Measurements from ENCODE around the gene COL4A1. TPM values are rescaled to one million over a fixed set of nuclear protein-coding genes. Genes with fewer than 3 reads are reported as not detected.

COL4A1 gene
- total RNA-seq, 1 experiment from 2014 or later = 207 TPM

- DNase-seq (ENCODE audit: low read depth) = no peak
Measured at GRCh38 chr13:110341445-110342244, 34.7 kb upstream of the COL4A1 start.

- DNase-seq (ENCODE audit: low read depth) = no peak
Measured at GRCh38 chr13:110340812-110341444, 34.0 kb upstream of the COL4A1 start.

DNA sequence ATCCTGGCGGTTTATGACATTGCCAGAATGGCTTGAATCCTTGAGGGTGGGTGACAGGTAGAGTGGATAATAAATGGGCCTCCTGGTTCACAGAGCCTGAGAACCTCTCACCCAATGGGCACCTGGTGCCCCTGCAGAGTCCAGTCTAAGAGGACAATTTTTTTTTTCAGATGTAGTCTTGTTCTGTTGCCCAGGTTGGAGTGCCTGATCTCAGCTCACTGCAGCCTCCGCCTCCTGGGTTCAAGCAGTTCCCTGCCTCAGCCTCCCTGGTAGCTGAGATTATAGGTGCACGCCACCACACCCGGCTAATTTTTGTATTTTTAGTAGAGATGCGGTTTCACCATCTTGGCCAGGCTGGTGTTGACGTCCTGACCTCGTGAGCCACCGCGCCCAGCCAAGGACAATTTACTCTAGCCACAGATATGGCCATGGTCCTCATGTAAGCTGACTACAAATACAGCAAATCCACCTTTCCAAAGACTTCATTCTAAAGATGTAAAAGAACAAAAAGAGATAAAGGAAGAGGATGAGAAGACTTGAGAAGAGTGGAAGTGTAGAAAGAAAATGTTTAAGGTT, 33.1 kb upstream of the COL4A1 start:
- no peak for DNase-seq (ENCODE audit: low read depth)

GRCh38 chr13:110339263-110339662, 32.3 kb upstream of the COL4A1 start:
- no peak for DNase-seq (ENCODE audit: low read depth)

GRCh38 chr13:110338441-110339101, 31.6 kb upstream of the COL4A1 start:
- no peak for DNase-seq (ENCODE audit: low read depth)

DNA sequence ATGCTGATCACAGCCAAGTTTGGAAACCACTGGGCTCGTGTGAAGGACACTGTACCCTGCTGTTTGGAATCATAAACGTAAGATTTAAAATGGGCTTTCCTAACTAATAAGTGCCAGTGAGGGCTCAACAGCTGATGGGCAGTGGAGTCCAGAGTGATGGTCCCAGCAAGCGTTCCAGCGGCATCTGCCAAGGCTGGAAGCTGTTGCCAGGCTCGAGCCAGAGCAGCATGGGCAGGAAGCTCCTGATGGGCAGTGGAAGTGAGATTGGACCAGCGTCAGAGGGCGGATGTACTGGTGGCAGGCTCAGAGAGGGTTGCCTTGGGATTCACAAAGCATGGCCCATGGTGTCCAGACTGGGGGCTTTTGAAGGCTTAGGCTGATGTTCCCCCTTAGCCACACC, 30.3 kb upstream of the COL4A1 start:
- no peak for DNase-seq (ENCODE audit: low read depth)

DNA sequence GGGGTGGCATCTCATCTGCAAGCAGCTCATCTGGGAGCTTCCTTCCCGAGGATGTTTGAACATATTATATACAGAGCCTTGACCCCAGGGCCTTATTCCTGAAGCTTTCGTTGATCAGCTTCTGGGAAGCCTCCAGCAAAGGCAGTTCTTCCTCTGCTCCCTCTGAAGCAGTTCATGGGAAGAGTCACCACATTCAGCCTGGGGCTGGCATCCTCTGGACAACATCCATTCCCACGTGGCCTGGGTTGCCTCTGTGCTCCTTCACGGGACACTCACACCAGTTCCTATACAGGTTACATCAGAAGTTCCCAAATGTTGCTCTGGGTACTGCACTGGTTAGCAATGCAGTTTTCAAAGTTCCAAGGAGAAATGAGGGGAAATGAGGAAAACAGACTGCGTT, 29.7 kb upstream of the COL4A1 start:
- DNase-seq (ENCODE audit: low read depth) = peak; percentile 58

DNA sequence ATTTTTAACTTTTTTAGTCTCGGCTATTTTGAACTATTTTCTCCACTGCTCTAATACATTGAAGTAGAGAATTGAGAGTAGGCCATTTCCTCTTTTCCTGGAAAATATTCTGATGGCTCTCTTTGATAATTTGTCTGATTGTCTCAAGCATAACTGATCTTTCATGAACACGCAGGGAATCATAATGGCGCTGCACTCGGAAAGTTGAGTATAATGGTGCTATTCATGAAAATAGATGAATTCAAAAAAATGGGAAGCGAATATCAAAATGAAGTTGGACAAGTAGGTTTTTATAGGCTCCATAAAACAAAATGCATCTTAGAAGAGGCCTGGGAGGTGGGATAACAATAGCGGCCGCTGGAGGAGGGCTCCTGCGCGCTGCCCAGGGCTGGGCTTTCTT, 29.2 kb upstream of the COL4A1 start:
- no peak for DNase-seq (ENCODE audit: low read depth)

DNA sequence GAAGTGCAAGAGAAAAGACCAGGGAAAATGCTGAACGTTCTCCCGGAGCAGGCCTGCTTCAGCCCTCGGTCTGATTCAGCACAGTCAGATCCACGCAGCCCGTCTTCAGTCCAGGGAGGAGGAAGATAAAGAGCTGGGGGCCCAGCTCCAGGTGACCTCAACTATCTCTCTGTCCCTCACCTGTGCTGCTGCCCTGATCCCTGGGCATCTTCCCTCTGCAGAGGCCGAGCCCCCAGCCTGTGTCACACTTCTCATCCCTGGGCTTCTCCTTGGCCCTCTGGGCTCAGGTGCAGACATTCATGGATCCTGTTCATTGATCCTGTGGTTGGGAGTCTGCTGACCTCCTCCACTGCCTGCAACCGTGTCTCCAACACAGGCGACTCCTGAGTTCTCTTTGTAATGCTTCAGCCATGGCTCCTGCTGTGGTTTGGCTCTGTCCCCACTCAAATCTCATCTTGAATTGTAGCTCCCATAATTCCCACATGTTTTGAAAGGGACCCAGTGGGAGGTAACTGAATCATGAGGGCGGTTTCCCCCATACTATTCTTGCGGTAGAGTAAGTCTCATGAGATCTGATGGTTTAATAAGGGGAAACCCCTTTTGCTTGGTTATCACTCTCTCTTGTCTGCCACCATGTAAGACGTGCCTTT, 28.0 kb upstream of the COL4A1 start:
- peak; percentile 26 for DNase-seq (ENCODE audit: low read depth)

DNA sequence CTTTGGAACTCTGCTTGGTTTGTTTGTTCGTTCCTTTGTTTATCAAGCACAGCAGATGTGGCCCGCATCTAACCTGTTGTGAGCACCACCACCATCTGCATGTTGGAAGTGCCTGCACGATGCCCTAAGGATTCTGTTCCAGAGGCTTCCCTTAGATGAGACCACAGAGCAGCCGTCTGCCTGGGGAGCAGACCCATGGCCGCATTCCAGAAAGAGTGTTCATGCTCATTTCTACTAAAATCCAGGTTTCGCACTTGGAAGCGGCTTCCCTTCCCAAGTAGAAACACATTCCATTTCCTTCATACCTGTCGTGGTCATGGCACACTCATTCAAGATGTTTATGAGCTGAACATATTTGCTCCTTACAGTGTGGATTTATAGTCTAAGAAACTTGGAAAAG, 27.3 kb upstream of the COL4A1 start:
- DNase-seq (ENCODE audit: low read depth) = no peak

- DNase-seq (ENCODE audit: low read depth) = no peak
Measured at GRCh38 chr13:110333837-110334236, 26.9 kb upstream of the COL4A1 start.

DNA sequence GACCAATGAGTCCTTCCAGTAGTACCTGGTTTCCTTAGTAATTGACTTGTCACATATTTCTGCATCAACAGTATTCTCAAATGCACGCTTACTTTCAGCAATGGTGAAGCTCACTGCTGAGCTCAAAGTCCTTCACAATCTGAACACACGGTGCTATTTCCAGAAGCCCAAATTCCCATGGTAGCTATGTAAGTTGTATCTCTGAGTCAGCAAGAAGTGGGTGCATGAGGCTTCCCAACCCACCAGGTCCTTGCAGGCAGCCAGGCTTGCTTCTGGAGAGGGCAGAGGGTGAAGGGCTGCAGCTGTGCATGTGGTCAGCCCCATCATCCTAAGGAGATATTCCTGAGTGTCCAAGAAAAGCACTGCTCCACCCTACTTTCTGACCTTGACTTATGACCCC, 25.8 kb upstream of the COL4A1 start:
- DNase-seq (ENCODE audit: low read depth) = no peak

DNA sequence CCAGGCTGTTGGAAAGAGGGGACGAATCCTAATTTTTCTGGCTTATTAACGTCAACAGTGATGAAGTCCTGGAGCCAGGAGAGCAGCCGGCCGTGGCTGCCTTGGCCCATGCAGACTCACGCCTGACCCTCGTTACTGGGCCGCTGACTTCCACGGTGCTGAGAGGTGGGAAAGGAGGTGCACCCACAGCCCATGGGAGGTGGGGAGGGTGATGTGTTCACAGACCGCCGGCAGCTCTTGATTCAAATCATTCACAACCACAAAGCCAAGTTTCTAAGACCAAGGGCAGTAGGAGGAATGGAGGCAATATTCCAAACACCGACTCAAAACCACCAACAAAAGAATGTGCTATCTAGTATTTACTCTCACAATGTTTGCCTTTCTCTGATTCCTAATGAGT, 24.4 kb upstream of the COL4A1 start:
- no peak for DNase-seq (ENCODE audit: low read depth)

DNA sequence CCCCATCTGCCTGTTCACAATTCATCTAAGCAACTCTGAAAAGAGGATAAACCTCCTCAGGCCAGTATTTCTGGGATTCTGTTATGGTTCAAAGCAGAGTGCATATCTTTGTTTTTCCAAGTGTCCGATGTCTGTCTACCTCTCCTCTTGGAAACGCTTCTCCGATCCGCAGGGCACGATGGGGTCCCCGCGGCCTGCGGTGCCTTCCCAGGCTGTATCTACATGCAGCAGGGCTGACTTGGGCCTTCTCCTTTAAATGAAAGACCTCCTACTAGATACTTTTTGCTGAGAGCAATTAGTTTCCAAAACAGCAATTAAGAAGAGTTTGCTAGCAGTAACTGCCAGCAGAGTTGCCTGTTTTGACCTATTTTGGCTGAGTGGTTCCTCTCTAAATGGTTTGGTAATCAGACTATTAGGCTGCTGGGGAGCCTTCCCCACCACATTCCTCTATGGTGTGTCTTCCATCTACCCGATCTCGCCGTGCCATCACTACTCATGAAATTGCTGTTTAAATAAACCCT, 23.6 kb upstream of the COL4A1 start:
- no peak for DNase-seq (ENCODE audit: low read depth)

DNA sequence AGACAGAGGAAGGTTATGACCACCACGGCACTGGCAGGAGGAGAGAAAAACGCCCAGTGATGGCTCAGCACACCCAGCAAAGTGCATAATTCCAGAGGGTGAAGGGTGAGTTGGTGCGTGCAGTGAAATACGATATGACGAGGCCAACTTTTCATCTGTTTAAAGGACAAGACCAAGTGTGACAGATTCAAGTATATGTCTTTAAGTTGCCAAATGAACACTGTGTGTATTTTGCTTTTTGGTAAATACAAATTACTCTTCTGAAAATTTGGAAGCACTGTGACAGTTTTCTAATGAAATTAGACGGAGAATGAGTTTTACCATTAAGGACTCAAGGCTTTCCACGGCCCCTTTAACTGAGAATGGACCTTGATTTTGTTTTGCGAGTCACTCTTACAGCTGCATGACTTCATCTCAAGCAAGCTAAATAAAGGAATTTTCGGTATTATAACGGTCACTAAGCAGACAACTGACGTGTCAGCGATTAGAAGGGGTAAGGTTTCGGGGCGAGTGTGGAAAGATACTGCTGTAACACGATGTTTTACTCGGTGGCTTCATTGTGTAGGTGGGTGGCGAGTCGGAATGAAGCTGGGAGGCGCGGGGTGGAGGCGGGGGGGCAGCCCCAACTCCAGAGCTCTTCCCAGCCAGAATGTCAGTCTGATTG, 23.0 kb upstream of the COL4A1 start:
- no peak for DNase-seq (ENCODE audit: low read depth)

- DNase-seq (ENCODE audit: low read depth) = no peak
Measured at GRCh38 chr13:110329258-110329657, 22.3 kb upstream of the COL4A1 start.

DNA sequence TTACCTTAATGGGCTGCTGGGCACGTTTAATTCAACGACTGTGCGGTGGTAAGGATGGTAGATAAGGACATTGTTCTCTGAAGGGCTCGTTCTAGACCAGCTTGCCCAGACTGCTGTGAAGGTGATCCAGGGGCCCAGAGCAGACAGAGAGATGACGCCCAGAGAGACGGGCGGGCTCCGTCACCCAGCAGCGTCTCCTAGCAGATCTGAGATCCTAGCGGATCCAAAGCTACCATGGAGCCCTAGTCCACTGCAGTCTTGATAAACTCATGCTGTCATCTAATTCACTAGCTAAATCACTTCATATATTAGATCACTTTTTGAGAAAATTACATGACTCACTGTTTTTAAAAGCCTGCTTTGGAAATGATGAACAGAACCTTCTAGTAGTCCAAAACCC, 21.6 kb upstream of the COL4A1 start:
- DNase-seq (ENCODE audit: low read depth) = no peak

GRCh38 chr13:110327051-110327721, 20.2 kb upstream of the COL4A1 start:
- no peak for DNase-seq (ENCODE audit: low read depth)

DNA sequence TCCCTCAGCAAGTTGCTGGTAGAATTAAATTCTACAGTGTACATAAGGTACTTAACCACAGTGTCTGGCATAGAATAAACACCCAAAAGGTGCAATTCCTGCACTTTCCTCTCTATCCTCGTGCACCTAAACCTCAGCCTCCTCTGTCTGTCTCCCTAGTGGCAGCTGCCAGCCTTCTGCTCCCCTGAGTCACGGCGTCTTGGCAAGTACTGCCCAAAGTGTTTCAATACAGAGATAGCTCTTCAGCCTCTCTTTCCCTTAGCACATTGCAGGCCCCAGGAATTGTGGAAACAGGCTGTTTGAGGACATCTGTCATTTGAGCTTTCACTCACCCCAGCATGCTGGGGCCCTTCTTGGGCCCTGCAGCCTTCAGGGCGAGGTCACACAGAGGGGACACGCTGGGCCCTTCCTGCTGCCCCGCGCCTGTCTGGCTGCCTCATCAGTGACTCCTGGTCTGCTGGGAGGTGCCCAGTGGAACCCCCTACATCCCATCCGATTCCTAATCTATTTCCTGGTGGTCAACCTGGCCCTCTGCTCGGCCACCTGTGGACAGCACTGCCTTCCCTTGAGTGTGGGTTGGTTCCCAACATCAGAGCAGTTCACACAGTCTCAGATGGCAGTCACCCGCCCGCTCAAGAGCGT, 19.4 kb upstream of the COL4A1 start:
- DNase-seq (ENCODE audit: low read depth) = no peak

DNA sequence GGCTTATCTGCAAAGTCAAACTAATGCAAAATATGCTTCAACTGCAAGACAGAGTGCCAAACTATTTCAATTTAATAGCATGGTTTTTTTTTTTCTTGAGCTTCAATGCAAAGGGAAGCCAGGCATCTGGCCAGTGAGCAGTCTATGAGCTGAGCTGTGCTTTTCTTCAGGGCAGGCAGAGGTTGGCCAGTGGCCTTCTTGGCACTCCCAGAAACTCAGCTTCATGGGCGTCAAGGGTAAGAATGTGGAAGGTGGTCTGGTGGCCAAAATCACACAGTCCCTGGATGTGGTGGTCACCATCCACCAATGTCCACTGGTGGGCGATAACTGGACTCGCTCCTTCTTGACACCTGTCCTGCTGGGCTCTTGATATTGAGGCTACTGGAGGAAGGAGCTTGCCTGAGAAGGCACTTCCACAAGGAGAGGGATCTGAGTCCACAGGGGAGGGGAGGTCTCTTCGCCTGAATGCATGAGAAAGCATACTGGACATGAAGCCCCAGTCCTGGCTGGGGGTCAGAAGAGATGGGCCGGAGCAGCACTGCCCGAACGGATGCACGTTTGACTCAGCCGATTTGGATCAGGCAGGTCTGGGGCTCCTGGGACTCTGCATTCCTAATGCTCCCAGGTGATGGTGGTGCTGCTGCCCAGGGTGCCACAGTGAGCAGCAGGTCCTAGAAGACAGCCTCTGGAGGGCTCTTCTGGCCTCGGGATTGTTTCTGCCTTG, 17.2 kb upstream of the COL4A1 start:
- DNase-seq (ENCODE audit: low read depth) = no peak

Data from RPMI7951 (cell line).